OCI-LY7 (cell line): ENCODE results near the gene FBXL20. TPM values are rescaled to one million over a fixed set of nuclear protein-coding genes. Genes with fewer than 3 reads are reported as not detected.

Experiments used
- BruUV-seq: library from RNA; stranded (reverse); fragments of 400-500 nt; replicated peaks from 2 replicates; lab custom pipeline; 2021; lab: Mats Ljungman, UMichigan
- CTCF ChIA-PET: fragments of 300-600 bp; sonication (Branson Sonifier 250); formaldehyde crosslinking; loops from one replicate; lab custom pipeline; 2022; ENCODE audit warnings: antibody characterized with exemption; ENCODE audit not compliant: unreplicated experiment; lab: Charles Lee
- POLR2A ChIA-PET: fragments of 300-600 bp; sonication (Branson Sonifier 250); formaldehyde crosslinking; loops from one replicate; lab custom pipeline; 2022; ENCODE audit warnings: antibody characterized with exemption; lab: Charles Lee
- DNase-seq: peaks from one replicate; pipeline ENCODE4 v3.0.0-alpha.2; 2015; ENCODE audit warnings: low spot score
- H2AFZ ChIP-seq: fragments of 200-600 bp; sonication (generic), shearing (Covaris generic); 2 replicates; pipeline ENCODE4 v1.6.1; 2014; ENCODE audit warnings: mild to moderate bottlenecking, antibody characterized with exemption, low read length, moderate library complexity
- H3K27ac ChIP-seq: fragments of 200-600 bp; sonication (generic); 2 replicates; pipeline ENCODE4 v1.5.1; 2014; ENCODE audit warnings: mixed run types, low read depth, mild to moderate bottlenecking, moderate library complexity, low read length, inconsistent platforms; ENCODE audit not compliant: poor library complexity, severe bottlenecking
- H3K36me3 ChIP-seq: fragments of 200-600 bp; sonication (generic); 2 replicates; pipeline ENCODE4 v1.6.1; 2014; ENCODE audit warnings: mild to moderate bottlenecking, antibody characterized with exemption, low read length, moderate library complexity, mixed read lengths; ENCODE audit not compliant: insufficient read depth
- H3K4me1 ChIP-seq: fragments of 200-600 bp; sonication (generic); 2 replicates; pipeline ENCODE4 v1.5.1; 2014; ENCODE audit warnings: mild to moderate bottlenecking, low read length; ENCODE audit not compliant: insufficient read depth, poor library complexity, severe bottlenecking
- H3K4me2 ChIP-seq: fragments of 200-600 bp; sonication (generic); 2 replicates; pipeline ENCODE4 v1.6.1; 2014; ENCODE audit warnings: mild to moderate bottlenecking, low read length
- H3K4me3 ChIP-seq: fragments of 200-600 bp; sonication (generic); 2 replicates; pipeline ENCODE4 v1.5.1; 2014; ENCODE audit warnings: mild to moderate bottlenecking, low read depth, low read length; ENCODE audit not compliant: poor library complexity, severe bottlenecking
- H3K79me2 ChIP-seq: fragments of 200-600 bp; sonication (generic); 2 replicates; pipeline ENCODE4 v1.6.1; 2016; ENCODE audit warnings: low read depth, mild to moderate bottlenecking, low read length, moderate library complexity, mixed read lengths; ENCODE audit not compliant: insufficient read depth
- H3K9me2 ChIP-seq: fragments of 200-600 bp; sonication (generic); 2 replicates; pipeline ENCODE4 v1.6.1; 2016; ENCODE audit warnings: mild to moderate bottlenecking, low read length, mixed read lengths; ENCODE audit not compliant: insufficient read depth
- H3K9me3 ChIP-seq: fragments of 200-600 bp; sonication (generic); 2 replicates; pipeline ENCODE4 v1.6.1; 2014; ENCODE audit warnings: mild to moderate bottlenecking, mixed run types, low read length, mixed read lengths
- H4K20me1 ChIP-seq: fragments of 200-600 bp; sonication (generic); 2 replicates; pipeline ENCODE4 v1.6.1; 2014; ENCODE audit warnings: mild to moderate bottlenecking, antibody characterized with exemption, low read length, moderate library complexity, mixed read lengths; ENCODE audit not compliant: insufficient read depth
- CTCF ChIP-seq: fragments of 200-600 bp; sonication (generic); conservative IDR thresholded peaks from 2 replicates; pipeline ENCODE4 v1.5.1; 2014; ENCODE audit warnings: mild to moderate bottlenecking, antibody characterized with exemption, low read length, moderate library complexity, mixed read lengths
- EZH2phosphoT487 ChIP-seq: fragments of 200-600 bp; sonication (generic); IDR thresholded peaks from 2 replicates; pipeline ENCODE4 v1.6.1; 2018; ENCODE audit warnings: low read depth, borderline replicate concordance, mild to moderate bottlenecking, mixed run types, antibody characterized with exemption, low read length, moderate library complexity, mixed read lengths
- intact Hi-C: fragments of 100-400 bp; cut with micrococcal nuclease; formaldehyde crosslinking; loops from one replicate; pipeline ENCODE4 v1.10.0; 2022; ENCODE audit not compliant: unreplicated experiment
- total RNA-seq, 2 experiments: library from RNA; depleted of rRNA in 1 of 2; stranded (reverse); fragments of >200 nt in 1 of 2; shearing (Covaris generic) in 1 of 2; gene quantifications; 2 replicates each; pipeline ENCODE4 v1.2.3, GENCODE V29; 2014 to 2022

FBXL20 gene
- total RNA-seq, 2 experiments from 2014 or later: 2.1 to 12.2 TPM

- H3K9me3 ChIP-seq: no peaks in the 10 kb centered on the region
- DNase-seq: no peak
- H4K20me1 ChIP-seq: no peaks in the 10 kb centered on the region
- CTCF ChIA-PET: no interaction called here
- intact Hi-C loops: loop anchor here (10.0 kb wide), 1 partner anchor 116 kb away; no protein-coding TSS in a partner anchor
- H3K4me2 ChIP-seq: no peak overlapping the region
- no TSS peak for BruUV-seq
- no peak overlapping the region for H3K4me3 ChIP-seq
- H3K9me2 ChIP-seq: no peaks in the 10 kb centered on the region
- H3K27ac ChIP-seq: no peak overlapping the region
- no peak overlapping the region for H2AFZ ChIP-seq
- POLR2A ChIA-PET: no interaction called here
- no peaks in the 10 kb centered on the region for H3K4me1 ChIP-seq
- no peak for TF ChIP-seq EZH2phosphoT487
- no peak for TF ChIP-seq CTCF
- peaks cover 78% of the 10 kb centered on the region for H3K36me3 ChIP-seq
- no peaks in the 10 kb centered on the region for H3K79me2 ChIP-seq
These were observed 6.9 kb upstream of the FBXL20 start for GRCh38 chr17:39408360-39408759.

- Histone ChIP-seq H3K9me2 (no peaks in the 10 kb centered on the region), H3K27ac (no peak overlapping the region), H3K4me2 (no peak overlapping the region), H3K4me1 (peaks cover 5% of the 10 kb centered on the region), H3K79me2 (no peaks in the 10 kb centered on the region), H3K9me3 (no peaks in the 10 kb centered on the region), H3K36me3 (peaks cover 68% of the 10 kb centered on the region), H3K4me3 (no peak overlapping the region), H2AFZ (no peak overlapping the region), H4K20me1 (no peaks in the 10 kb centered on the region)
- BruUV-seq: no TSS peak
- no peak for TF ChIP-seq CTCF
- TF ChIP-seq EZH2phosphoT487: no peak
- DNase-seq: no peak
- ChIA-PET POLR2A (no interaction called here), CTCF (no interaction called here)
- intact Hi-C loops: loop anchor here (10.0 kb wide), 1 partner anchor 118 kb away; no protein-coding TSS in a partner anchor
These were observed 5.5 kb upstream of the FBXL20 start for GRCh38 chr17:39406951-39407350.

- Histone ChIP-seq H3K36me3 (peaks cover 53% of the 10 kb centered on the region), H3K9me3 (no peaks in the 10 kb centered on the region), H4K20me1 (no peaks in the 10 kb centered on the region), H3K4me2 (no peak overlapping the region), H3K4me3 (no peak overlapping the region), H3K79me2 (no peaks in the 10 kb centered on the region), H3K27ac (no peak overlapping the region), H3K4me1 (peaks cover 9% of the 10 kb centered on the region), H3K9me2 (no peaks in the 10 kb centered on the region), H2AFZ (no peak overlapping the region)
- BruUV-seq: no TSS peak
- intact Hi-C loops: loop anchor here (10.0 kb wide), 1 partner anchor 119 kb away; no protein-coding TSS in a partner anchor
- TF ChIP-seq CTCF (no peak), EZH2phosphoT487 (no peak)
- ChIA-PET POLR2A (interaction anchor here (0.7 kb wide), 1 partner anchor 35 kb away, joined by 3 read pairs; no protein-coding TSS in a partner anchor), CTCF (no interaction called here)
- DNase-seq: no peak
These were observed 4.0 kb upstream of the FBXL20 start for GRCh38 chr17:39405436-39405835.
